GDM1 (cell line): ENCODE measurements around the gene ARHGEF7.

Source experiments
- DNase-seq: peaks from one replicate; lab custom pipeline; 2025; lab: John Stamatoyannopoulos, UW

The ARHGEF7 gene

GRCh38 chr13:111345682-111346081 lies 230.6 kb downstream of the ARHGEF7 start:
- no peak for DNase-seq

GRCh38 chr13:111346101-111346680 lies 231.1 kb downstream of the ARHGEF7 start:
- DNase-seq = no peak

GRCh38 chr13:111347438-111347837 lies 232.3 kb downstream of the ARHGEF7 start:
- DNase-seq = no peak

- no peak for DNase-seq
These were observed 238.4 kb downstream of the ARHGEF7 start for GRCh38 chr13:111353508-111353907.

GRCh38 chr13:111354789-111355188 lies 239.7 kb downstream of the ARHGEF7 start:
- no peak for DNase-seq
